ENCODE results near the gene NOD2. TPM values are rescaled to one million over a fixed set of nuclear protein-coding genes. Genes with fewer than 3 reads are reported as not detected.

NOD2 gene
- total RNA-seq, 3 donors from 2014 or later, result 2.9 to 6.2 (median 3.9) TPM

GRCh38 chr16:50678531-50678930 lies 14.9 kb upstream of the NOD2 start:
- Mint-ChIP-seq H3K27me3 (ENCODE audit: low read depth) (no peaks in the 10 kb centered on the region), H3K36me3 (ENCODE audit: insufficient read depth) (peaks cover 41% of the 10 kb centered on the region), H3K9me3 (no peaks in the 10 kb centered on the region), H3K4me3 (peak overlapping the region; percentile 89), H3K4me1 (ENCODE audit: low read depth) (peaks cover 69% of the 10 kb centered on the region)
- no peak for DNase-seq
- ATAC-seq, result no peak

GRCh38 chr16:50679266-50679665 lies 14.1 kb upstream of the NOD2 start:
- ATAC-seq (no peak), DNase-seq (no peak)
- no peaks in the 10 kb centered on the region for H3K9me3 Mint-ChIP-seq
- peak overlapping the region; percentile 89 for H3K4me3 Mint-ChIP-seq
- H3K36me3 Mint-ChIP-seq (ENCODE audit: insufficient read depth), result peaks cover 36% of the 10 kb centered on the region
- H3K4me1 Mint-ChIP-seq (ENCODE audit: low read depth), result peaks cover 76% of the 10 kb centered on the region
- H3K27me3 Mint-ChIP-seq (ENCODE audit: low read depth), result no peaks in the 10 kb centered on the region

GRCh38 chr16:50679676-50680555 lies 13.5 kb upstream of the NOD2 start:
- H3K36me3 Mint-ChIP-seq (ENCODE audit: insufficient read depth), result peaks cover 29% of the 10 kb centered on the region

GRCh38 chr16:50680556-50680893 lies 12.9 kb upstream of the NOD2 start:
- ATAC-seq, result no peak
- Mint-ChIP-seq H3K4me3 (peak overlapping the region; percentile 89), H3K36me3 (ENCODE audit: insufficient read depth) (peaks cover 24% of the 10 kb centered on the region), H3K9me3 (no peaks in the 10 kb centered on the region), H3K27me3 (ENCODE audit: low read depth) (no peaks in the 10 kb centered on the region), H3K4me1 (ENCODE audit: low read depth) (peaks cover 89% of the 10 kb centered on the region)
- DNase-seq, result no peak

More at GRCh38 chr16:50679676-50680555, 13.5 kb upstream of the NOD2 start:
- H3K4me1 Mint-ChIP-seq (ENCODE audit: low read depth), result peaks cover 83% of the 10 kb centered on the region
- ATAC-seq (no peak), DNase-seq (no peak)
- no peaks in the 10 kb centered on the region for H3K9me3 Mint-ChIP-seq
- peak overlapping the region; percentile 89 for H3K4me3 Mint-ChIP-seq
- H3K27me3 Mint-ChIP-seq (ENCODE audit: low read depth), result no peaks in the 10 kb centered on the region

GRCh38 chr16:50681021-50681885 lies 12.2 kb upstream of the NOD2 start, which contains the start of gene SNX20:
SNX20 (minus strand) TSS chr16:50681312; CDS start chr16:50677526, 3,786 bp downstream.
- no peaks in the 10 kb centered on the region for H3K9me3 Mint-ChIP-seq
- DNase-seq (peak; percentile 54), ATAC-seq (peak; percentile 58 to 60)
- H3K36me3 Mint-ChIP-seq (ENCODE audit: insufficient read depth), result peaks cover 17% of the 10 kb centered on the region
- H3K4me1 Mint-ChIP-seq (ENCODE audit: low read depth), result peaks cover 92% of the 10 kb centered on the region
- H3K27me3 Mint-ChIP-seq (ENCODE audit: low read depth), result no peaks in the 10 kb centered on the region
- peak within 1 kb of the TSS; percentile 89 for H3K4me3 Mint-ChIP-seq

GRCh38 chr16:50683689-50684374 lies 9.6 kb upstream of the NOD2 start:
- DNase-seq, result peak; percentile 22
- Mint-ChIP-seq H3K4me3 (peak overlapping the region; percentile 63), H3K9me3 (no peaks in the 10 kb centered on the region), H3K4me1 (ENCODE audit: low read depth) (peaks cover 75% of the 10 kb centered on the region), H3K27me3 (ENCODE audit: low read depth) (no peaks in the 10 kb centered on the region), H3K36me3 (ENCODE audit: insufficient read depth) (peaks cover 2% of the 10 kb centered on the region)
- ATAC-seq, result peak; percentile 11 to 23

GRCh38 chr16:50684823-50685461 lies 8.5 kb upstream of the NOD2 start:
- no peaks in the 10 kb centered on the region for H3K27me3 Mint-ChIP-seq (ENCODE audit: low read depth)
- ATAC-seq, result peak; percentile 63 to 65
- H3K4me3 Mint-ChIP-seq, result peak overlapping the region; percentile 63
- H3K36me3 Mint-ChIP-seq (ENCODE audit: insufficient read depth), result no peaks in the 10 kb centered on the region
- no peaks in the 10 kb centered on the region for H3K9me3 Mint-ChIP-seq
- DNase-seq, result peak; percentile 24
- peaks cover 66% of the 10 kb centered on the region for H3K4me1 Mint-ChIP-seq (ENCODE audit: low read depth)

GRCh38 chr16:50685462-50686063 lies 7.8 kb upstream of the NOD2 start:
- peak overlapping the region; percentile 63 for H3K4me3 Mint-ChIP-seq
- H3K36me3 Mint-ChIP-seq (ENCODE audit: insufficient read depth), result no peaks in the 10 kb centered on the region
- no peaks in the 10 kb centered on the region for H3K9me3 Mint-ChIP-seq
- DNase-seq (no peak), ATAC-seq (no peak)
- H3K4me1 Mint-ChIP-seq (ENCODE audit: low read depth), result peaks cover 61% of the 10 kb centered on the region
- no peaks in the 10 kb centered on the region for H3K27me3 Mint-ChIP-seq (ENCODE audit: low read depth)

GRCh38 chr16:50688083-50688482 lies 5.3 kb upstream of the NOD2 start:
- Mint-ChIP-seq H3K9me3 (no peaks in the 10 kb centered on the region), H3K4me1 (ENCODE audit: low read depth) (peaks cover 53% of the 10 kb centered on the region), H3K36me3 (ENCODE audit: insufficient read depth) (no peaks in the 10 kb centered on the region), H3K27me3 (ENCODE audit: low read depth) (no peaks in the 10 kb centered on the region), H3K4me3 (no peak overlapping the region)
- ATAC-seq (no peak), DNase-seq (no peak)

GRCh38 chr16:50688867-50689266 lies 4.5 kb upstream of the NOD2 start:
- Mint-ChIP-seq H3K27me3 (ENCODE audit: low read depth) (no peaks in the 10 kb centered on the region), H3K36me3 (ENCODE audit: insufficient read depth) (no peaks in the 10 kb centered on the region), H3K9me3 (no peaks in the 10 kb centered on the region), H3K4me1 (ENCODE audit: low read depth) (peaks cover 47% of the 10 kb centered on the region), H3K4me3 (no peak overlapping the region)
- DNase-seq (no peak), ATAC-seq (no peak)

- Mint-ChIP-seq H3K27me3 (ENCODE audit: low read depth) (no peaks in the 10 kb centered on the region), H3K36me3 (ENCODE audit: insufficient read depth) (no peaks in the 10 kb centered on the region), H3K4me1 (ENCODE audit: low read depth) (peaks cover 47% of the 10 kb centered on the region), H3K9me3 (no peaks in the 10 kb centered on the region), H3K4me3 (no peak overlapping the region)
- ATAC-seq (no peak), DNase-seq (no peak)
Observed at GRCh38 chr16:50690177-50690576, 3.2 kb upstream of the NOD2 start.

GRCh38 chr16:50692644-50692998 lies 785 bp upstream of the NOD2 start:
- DNase-seq (no peak), ATAC-seq (no peak)
- peaks cover 52% of the 10 kb centered on the region for H3K4me1 Mint-ChIP-seq (ENCODE audit: low read depth)
- no peaks in the 10 kb centered on the region for H3K36me3 Mint-ChIP-seq (ENCODE audit: insufficient read depth)
- H3K4me3 Mint-ChIP-seq, result peak overlapping the region; percentile 49
- no peaks in the 10 kb centered on the region for H3K27me3 Mint-ChIP-seq (ENCODE audit: low read depth)
- H3K9me3 Mint-ChIP-seq, result no peaks in the 10 kb centered on the region

- Mint-ChIP-seq H3K9me3 (no peaks in the 10 kb centered on the region), H3K36me3 (ENCODE audit: insufficient read depth) (no peaks in the 10 kb centered on the region), H3K4me1 (ENCODE audit: low read depth) (peaks cover 65% of the 10 kb centered on the region), H3K4me3 (peak overlapping the region; percentile 79), H3K27me3 (ENCODE audit: low read depth) (no peaks in the 10 kb centered on the region)
- DNase-seq (no peak), ATAC-seq (no peak)
Observed at GRCh38 chr16:50694206-50694605, 800 bp downstream of the NOD2 start.

Measured in activated T-cell treated with anti-CD3 and anti-CD28 coated beads, Interleukin-2, amount 50 U/mL, for 4 hours (primary cell).